ENCODE data around the gene ATP6V0E2.

The ATP6V0E2 gene

DNA sequence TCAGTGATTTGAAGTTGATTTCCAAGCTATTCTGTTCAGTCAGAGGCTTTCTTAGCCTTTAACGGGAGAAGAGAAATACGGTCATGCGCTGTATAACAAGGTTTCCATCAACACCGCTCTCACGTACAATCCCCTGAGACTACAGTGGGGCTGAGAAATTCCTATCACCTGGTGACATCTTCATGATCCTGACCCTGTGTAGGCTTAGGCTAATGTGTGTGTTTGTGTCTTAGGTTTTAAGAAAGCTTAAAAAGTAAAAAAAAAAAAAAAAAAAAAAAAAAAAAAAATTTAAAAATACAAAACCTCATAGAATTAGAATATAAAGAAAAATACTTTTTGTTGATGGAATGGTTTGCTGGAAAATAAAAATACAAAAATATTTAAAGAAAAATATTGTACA is 33.8 kb upstream of the ATP6V0E2 start:
- TF ChIP-seq, protein P1, sequence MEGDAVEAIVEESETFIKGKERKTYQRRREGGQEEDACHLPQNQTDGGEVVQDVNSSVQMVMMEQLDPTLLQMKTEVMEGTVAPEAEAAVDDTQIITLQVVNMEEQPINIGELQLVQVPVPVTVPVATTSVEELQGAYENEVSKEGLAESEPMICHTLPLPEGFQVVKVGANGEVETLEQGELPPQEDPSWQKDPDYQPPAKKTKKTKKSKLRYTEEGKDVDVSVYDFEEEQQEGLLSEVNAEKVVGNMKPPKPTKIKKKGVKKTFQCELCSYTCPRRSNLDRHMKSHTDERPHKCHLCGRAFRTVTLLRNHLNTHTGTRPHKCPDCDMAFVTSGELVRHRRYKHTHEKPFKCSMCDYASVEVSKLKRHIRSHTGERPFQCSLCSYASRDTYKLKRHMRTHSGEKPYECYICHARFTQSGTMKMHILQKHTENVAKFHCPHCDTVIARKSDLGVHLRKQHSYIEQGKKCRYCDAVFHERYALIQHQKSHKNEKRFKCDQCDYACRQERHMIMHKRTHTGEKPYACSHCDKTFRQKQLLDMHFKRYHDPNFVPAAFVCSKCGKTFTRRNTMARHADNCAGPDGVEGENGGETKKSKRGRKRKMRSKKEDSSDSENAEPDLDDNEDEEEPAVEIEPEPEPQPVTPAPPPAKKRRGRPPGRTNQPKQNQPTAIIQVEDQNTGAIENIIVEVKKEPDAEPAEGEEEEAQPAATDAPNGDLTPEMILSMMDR (IDR thresholded peaks at IDR 0.05; ENCODE audit: low read depth, low read length) = no peak
- H3K4me3 ChIP-seq (replicated peaks in 1 of 2; ENCODE audit: low read depth in 2 of 2, low read length in 2 of 2) = no peak overlapping the region
- DNase-seq (ENCODE audit: low read depth in 2 of 2) = no peak

- DNase-seq (ENCODE audit: low read depth in 2 of 2) = no peak
- H3K4me3 ChIP-seq (replicated peaks in 1 of 2; ENCODE audit: low read depth in 2 of 2, low read length in 2 of 2) = no peak overlapping the region
- TF ChIP-seq, protein P1 (IDR thresholded peaks at IDR 0.05; ENCODE audit: low read depth, low read length) = no peak
Measured at GRCh38 chr7:149843566-149843965, 30.2 kb upstream of the ATP6V0E2 start.

DNA sequence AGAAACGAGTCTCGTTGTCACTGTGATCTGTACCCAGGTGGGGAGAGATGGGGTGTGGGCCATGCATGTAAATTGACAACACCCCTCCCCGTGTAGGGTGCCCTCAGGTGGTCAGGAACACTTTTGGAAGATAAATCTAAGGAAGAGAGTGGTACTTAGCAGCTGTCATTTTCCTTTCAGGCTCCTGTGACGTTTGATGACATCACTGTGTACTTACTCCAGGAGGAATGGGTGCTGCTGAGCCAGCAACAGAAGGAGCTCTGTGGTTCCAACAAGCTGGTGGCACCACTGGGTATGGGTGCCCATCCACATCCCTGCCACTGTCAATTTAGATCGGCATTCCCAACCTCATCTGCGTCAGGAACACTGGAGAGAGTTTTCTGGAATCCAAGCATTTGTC is 29.3 kb upstream of the ATP6V0E2 start:
- H3K4me3 ChIP-seq (replicated peaks in 1 of 2; ENCODE audit: low read depth in 2 of 2, low read length in 2 of 2) = no peak overlapping the region
- TF ChIP-seq, protein P1 (IDR thresholded peaks at IDR 0.05; ENCODE audit: low read depth, low read length) = no peak
- DNase-seq (ENCODE audit: low read depth in 2 of 2) = no peak

- H3K4me3 ChIP-seq (replicated peaks in 1 of 2; ENCODE audit: low read depth in 2 of 2, low read length in 2 of 2) = no peak overlapping the region
- peak in 1 of 2 donors; percentile 26 for DNase-seq (ENCODE audit: low read depth in 2 of 2)
- TF ChIP-seq, protein P1 (IDR thresholded peaks at IDR 0.05; ENCODE audit: low read depth, low read length) = no peak
Measured at GRCh38 chr7:149845257-149845980, 28.4 kb upstream of the ATP6V0E2 start.

DNA sequence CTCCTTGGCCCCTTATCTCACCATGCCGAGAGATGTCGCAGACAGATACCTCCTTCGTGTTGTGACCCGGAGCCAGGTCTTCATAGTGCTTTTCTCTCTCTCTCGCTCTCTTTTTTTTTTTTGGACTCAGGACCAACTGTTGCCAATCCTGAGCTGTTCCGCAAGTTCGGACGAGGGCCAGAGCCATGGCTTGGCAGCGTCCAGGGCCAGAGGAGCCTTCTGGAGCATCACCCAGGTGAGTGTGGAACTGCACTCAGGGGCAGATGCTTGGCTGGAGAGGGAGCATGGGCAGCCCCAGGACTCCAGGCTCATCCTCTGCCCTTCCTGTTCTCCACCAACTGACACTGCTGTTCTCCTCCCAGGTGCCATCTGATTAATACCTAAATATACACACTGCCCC is 27.7 kb upstream of the ATP6V0E2 start:
- no peak overlapping the region for H3K4me3 ChIP-seq (replicated peaks in 1 of 2; ENCODE audit: low read depth in 2 of 2, low read length in 2 of 2)
- DNase-seq (ENCODE audit: low read depth in 2 of 2) = no peak
- TF ChIP-seq, protein P1 (IDR thresholded peaks at IDR 0.05; ENCODE audit: low read depth, low read length) = no peak

DNA sequence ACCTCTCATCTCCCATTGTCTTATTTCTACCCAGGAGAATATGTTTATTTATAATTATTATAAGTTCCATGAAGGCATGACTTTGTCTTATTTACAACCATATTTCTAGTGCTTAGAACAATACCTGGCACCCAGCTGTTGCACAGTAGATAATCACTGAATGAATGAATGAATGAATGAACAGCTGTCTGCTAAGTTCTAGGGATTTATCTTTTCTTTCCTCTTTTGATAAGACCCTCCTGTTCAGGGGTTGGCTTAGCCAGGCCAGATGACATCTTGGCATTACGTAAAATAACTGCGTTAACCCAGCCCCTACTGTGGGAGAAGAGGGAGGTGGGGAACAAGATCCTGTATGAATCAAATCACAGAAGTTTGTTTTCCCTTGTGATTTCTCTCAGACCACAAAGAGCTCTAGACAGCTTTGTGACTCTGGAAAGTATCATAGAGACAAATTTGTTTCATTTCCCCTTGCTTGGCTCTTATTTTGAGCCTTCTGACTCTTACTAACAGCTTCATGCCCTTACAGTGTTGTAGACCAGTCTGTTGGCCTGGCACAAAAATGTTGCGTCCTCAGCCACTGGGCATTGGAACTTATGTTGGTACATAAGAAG is 27.2 kb upstream of the ATP6V0E2 start:
- H3K4me3 ChIP-seq (replicated peaks in 1 of 2; ENCODE audit: low read depth in 2 of 2, low read length in 2 of 2) = no peak overlapping the region
- TF ChIP-seq, protein P1 (IDR thresholded peaks at IDR 0.05; ENCODE audit: low read depth, low read length) = no peak
- no peak for DNase-seq (ENCODE audit: low read depth in 2 of 2)
